Subcutaneous abdominal adipose tissue (tissue), 5 donors: Measurements from ENCODE around the gene ACY1.
"Not testable (repeated sequence)": the region's sequence is repeated elsewhere in the genome, so short reads cannot be mapped to it uniquely, and the experiment has no call there.

Source experiments
- H3K27ac ChIP-seq: one replicate; pipeline ENCODE4 v1.7.0; 2013; ENCODE audit warnings: low read depth, mild to moderate bottlenecking, inconsistent platforms, low read length, moderate library complexity
- H3K27me3 ChIP-seq, 5 donors: one replicate each; pipeline ENCODE4 v1.7.0; 2013; ENCODE audit warnings: low read length in 5 of 5, inconsistent platforms in 1 of 5; ENCODE audit not compliant: control insufficient read depth in 5 of 5, insufficient read depth in 4 of 5
- H3K36me3 ChIP-seq, 5 donors: one replicate each; pipeline ENCODE4 v1.7.0; 2013; ENCODE audit warnings: low read length in 5 of 5; ENCODE audit not compliant: control insufficient read depth in 5 of 5, insufficient read depth in 5 of 5
- H3K4me1 ChIP-seq, 5 donors: one replicate each; pipeline ENCODE4 v1.7.0; 2013; ENCODE audit warnings: low read length in 5 of 5, mild to moderate bottlenecking in 3 of 5, moderate library complexity in 1 of 5; ENCODE audit not compliant: control insufficient read depth in 5 of 5, insufficient read depth in 5 of 5
- H3K4me3 ChIP-seq, 5 donors: one replicate each; pipeline ENCODE4 v1.7.0; 2013; ENCODE audit warnings: low read length in 5 of 5, low read depth in 1 of 5
- H3K9ac ChIP-seq, 5 donors: one replicate each; pipeline ENCODE4 v1.7.0; 2013; ENCODE audit warnings: low read length in 5 of 5, mild to moderate bottlenecking in 4 of 5, moderate library complexity in 3 of 5
- H3K9me3 ChIP-seq, 5 donors: one replicate each; pipeline ENCODE4 v1.7.0; 2013; ENCODE audit warnings: low read length in 5 of 5; ENCODE audit not compliant: control insufficient read depth in 5 of 5
- donor health status: healthy.
- donor health status: healthy.
- donor health status: healthy.
- donor health status: healthy.
- donor health status: healthy.

The ACY1 gene

GRCh38 chr3:52024765-52025452 is 41.6 kb downstream of the ACY1 start:
- Histone ChIP-seq H3K9me3 (no peaks in the 10 kb centered on the region), H3K27ac (no peak overlapping the region), H3K4me1 (peaks cover 0 to 41% (median 4%) of the 10 kb centered on the region in 5 donors), H3K27me3 (peaks cover 0 to 8% (median 0%) of the 10 kb centered on the region in 5 donors), H3K4me3 (no peak overlapping the region), H3K9ac (no peak overlapping the region), H3K36me3 (no peaks in the 10 kb centered on the region)

DNA sequence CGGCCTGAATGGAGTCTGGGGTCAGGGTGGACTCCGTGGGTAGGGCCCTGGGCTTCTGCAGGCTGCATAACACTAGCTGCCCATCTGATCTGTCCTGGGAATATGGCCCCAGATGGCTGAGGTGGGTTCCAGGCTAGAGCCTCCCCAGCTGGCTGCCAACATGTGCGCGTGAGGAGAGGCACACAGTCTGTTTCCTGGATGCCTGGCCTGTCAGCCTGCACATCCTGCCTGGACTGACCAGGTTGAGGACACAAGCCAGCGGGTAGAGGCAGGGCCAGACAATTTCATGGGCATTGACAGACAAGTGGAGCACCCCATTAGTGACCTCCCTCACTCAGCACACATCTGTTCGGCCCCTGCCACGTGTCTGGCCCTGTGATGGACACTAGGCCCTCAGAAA is 42.1 kb downstream of the ACY1 start:
- peaks cover 0 to 39% (median 4%) of the 10 kb centered on the region in 5 donors for H3K4me1 ChIP-seq
- H3K27ac ChIP-seq, result no peak overlapping the region
- no peak overlapping the region for H3K9ac ChIP-seq

DNA sequence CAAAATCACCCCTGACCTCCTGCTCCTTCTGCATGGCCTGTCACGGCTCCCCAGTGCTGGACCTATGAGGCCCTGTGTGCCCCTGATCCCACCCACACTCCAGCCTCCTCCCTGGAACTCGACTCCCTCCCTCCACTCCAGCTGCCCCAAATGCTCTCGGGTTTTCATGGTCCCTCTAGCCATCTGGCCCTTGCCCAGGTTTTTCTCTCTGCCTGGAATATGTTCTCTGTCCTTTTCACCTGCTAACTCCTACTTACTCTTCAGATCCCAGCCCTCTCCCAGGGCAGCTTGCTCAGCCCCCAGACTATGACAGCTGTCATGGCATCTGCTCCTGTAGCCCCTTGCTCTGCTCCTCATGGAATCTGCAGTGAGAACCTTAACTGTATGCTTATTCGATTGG is 42.7 kb downstream of the ACY1 start:
- Histone ChIP-seq H3K4me3 (no peak overlapping the region), H3K27ac (no peak overlapping the region), H3K36me3 (no peaks in the 10 kb centered on the region), H3K9me3 (no peaks in the 10 kb centered on the region), H3K4me1 (peaks cover 0 to 39% (median 4%) of the 10 kb centered on the region in 5 donors), H3K9ac (no peak overlapping the region), H3K27me3 (peaks cover 0 to 8% (median 0%) of the 10 kb centered on the region in 5 donors)

More for the DNA sequence above, 42.1 kb downstream of the ACY1 start:
- Histone ChIP-seq H3K36me3 (no peaks in the 10 kb centered on the region), H3K9me3 (no peaks in the 10 kb centered on the region), H3K27me3 (peaks cover 0 to 8% (median 0%) of the 10 kb centered on the region in 5 donors), H3K4me3 (no peak overlapping the region)

GRCh38 chr3:52028572-52028971 is 45.2 kb downstream of the ACY1 start:
- Histone ChIP-seq H3K4me3 (no peak overlapping the region), H3K4me1 (peaks cover 0 to 15% (median 0%) of the 10 kb centered on the region in 5 donors), H3K36me3 (no peaks in the 10 kb centered on the region), H3K9ac (no peak overlapping the region), H3K27ac (no peak overlapping the region), H3K27me3 (peaks cover 0 to 8% (median 0%) of the 10 kb centered on the region in 5 donors), H3K9me3 (no peaks in the 10 kb centered on the region)

DNA sequence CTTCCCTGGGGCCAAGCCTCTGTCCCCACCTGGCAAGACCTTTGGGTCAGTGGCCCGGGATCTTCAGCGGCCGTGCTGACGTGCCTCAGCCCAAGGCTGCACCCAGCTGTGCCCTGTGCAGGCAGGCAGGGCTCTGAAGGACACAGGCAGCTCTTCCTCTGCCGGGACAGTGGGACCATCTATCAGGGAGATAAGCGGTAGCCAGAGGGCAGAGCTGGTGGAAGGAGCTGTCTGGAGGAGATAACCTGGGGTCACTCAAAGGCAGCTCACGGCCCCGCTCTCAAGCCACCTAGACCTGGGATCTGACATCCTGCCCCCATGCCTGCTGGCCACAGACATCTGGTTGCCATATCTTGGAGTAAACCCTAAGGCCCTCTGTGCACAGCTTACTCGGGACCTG is 45.7 kb downstream of the ACY1 start:
- H3K9me3 ChIP-seq, result no peaks in the 10 kb centered on the region
- no peak overlapping the region for H3K4me3 ChIP-seq
- H3K36me3 ChIP-seq, result no peaks in the 10 kb centered on the region
- no peak overlapping the region for H3K27ac ChIP-seq
- H3K27me3 ChIP-seq, result peaks cover 0 to 8% (median 0%) of the 10 kb centered on the region in 5 donors
- H3K4me1 ChIP-seq, result peaks cover 0 to 10% (median 0%) of the 10 kb centered on the region in 5 donors
- no peak overlapping the region for H3K9ac ChIP-seq

- H3K9ac ChIP-seq, result no peak overlapping the region
- H3K27ac ChIP-seq, result no peak overlapping the region
- no peaks in the 10 kb centered on the region for H3K36me3 ChIP-seq
- H3K4me3 ChIP-seq, result no peak overlapping the region
- H3K4me1 ChIP-seq, result peaks cover 0 to 6% (median 0%) of the 10 kb centered on the region in 5 donors
- H3K9me3 ChIP-seq, result no peaks in the 10 kb centered on the region
- H3K27me3 ChIP-seq, result peaks cover 0 to 8% (median 0%) of the 10 kb centered on the region in 5 donors
Measured at GRCh38 chr3:52029535-52029934, 46.2 kb downstream of the ACY1 start.

DNA sequence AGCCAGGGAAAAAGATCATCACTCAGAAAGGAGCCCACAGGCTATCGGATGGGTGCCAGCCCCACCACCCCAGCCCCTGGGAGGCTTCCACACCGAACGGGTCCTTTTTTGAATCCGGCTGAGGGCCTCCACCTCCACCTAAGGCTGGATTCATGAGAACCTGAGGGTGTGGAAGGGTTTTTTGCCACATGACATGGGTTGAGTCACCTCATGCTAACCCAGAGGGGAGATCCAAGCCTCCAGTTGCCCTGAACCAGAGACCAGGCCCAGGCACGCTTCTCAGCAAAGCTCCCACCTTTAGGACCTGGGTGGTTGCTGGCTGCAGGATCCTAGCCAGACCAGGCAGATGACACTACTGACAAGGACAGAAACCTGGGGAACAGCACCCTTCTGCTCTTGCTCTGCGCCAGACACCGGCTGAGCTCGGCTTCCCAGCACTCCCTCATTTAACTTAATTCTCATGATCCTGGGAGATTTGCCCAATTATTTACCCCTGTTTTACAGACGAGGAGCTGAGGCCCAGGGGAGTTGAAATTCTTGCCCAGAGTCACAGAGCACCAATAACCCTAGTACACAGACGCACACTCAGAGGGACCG is 47.5 kb downstream of the ACY1 start:
- no peak overlapping the region for H3K9ac ChIP-seq
- H3K9me3 ChIP-seq, result no peaks in the 10 kb centered on the region
- H3K4me3 ChIP-seq, result no peak overlapping the region
- H3K27me3 ChIP-seq, result peaks cover 0 to 8% (median 0%) of the 10 kb centered on the region in 5 donors
- H3K4me1 ChIP-seq, result peaks cover 0 to under 1% (median 0%) of the 10 kb centered on the region in 5 donors
- no peaks in the 10 kb centered on the region for H3K36me3 ChIP-seq
- no peak overlapping the region for H3K27ac ChIP-seq

GRCh38 chr3:52031896-52032295 is 48.6 kb downstream of the ACY1 start:
- no peak overlapping the region for H3K4me3 ChIP-seq
- no peaks in the 10 kb centered on the region for H3K36me3 ChIP-seq
- H3K27ac ChIP-seq, result no peak overlapping the region
- H3K9ac ChIP-seq, result no peak overlapping the region
- H3K27me3 ChIP-seq, result peaks cover 0 to 8% (median 0%) of the 10 kb centered on the region in 5 donors
- no peaks in the 10 kb centered on the region for H3K4me1 ChIP-seq
- no peaks in the 10 kb centered on the region for H3K9me3 ChIP-seq

DNA sequence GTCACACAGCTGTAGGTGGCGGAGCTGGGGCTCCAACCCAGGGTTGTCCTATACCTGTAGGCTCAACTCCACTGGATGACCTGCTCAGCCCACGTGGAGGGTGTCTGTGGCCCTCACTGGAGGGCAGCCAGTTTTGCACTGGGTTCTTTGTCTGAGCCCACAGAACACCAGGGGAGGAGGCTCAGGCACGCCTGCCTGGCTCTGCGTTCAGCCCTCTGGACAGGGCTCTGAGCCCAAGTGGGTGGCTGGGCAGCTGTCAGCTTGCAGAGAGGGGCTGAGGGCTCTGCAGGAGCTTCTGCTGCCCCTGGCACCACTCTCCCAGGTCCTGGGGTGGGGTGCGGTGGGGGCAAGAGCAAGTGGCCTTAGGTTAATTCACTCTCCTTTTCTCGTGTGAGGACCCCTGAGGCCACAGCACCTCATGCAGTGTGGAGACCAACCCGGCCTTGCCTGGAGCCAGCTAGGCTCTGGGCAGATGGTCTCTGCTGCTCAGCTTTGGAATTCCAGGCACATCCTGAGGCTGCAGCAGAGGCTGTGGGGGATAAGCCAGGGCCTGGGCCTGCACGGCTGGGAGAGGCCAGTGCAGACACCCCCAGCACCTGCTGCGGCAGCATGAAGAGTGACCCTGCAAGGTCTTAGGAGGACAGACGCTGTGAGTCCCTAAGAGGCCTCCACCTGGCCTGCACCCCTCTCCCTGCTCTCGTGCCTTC is 49.5 kb downstream of the ACY1 start:
- Histone ChIP-seq H3K9me3 (no peaks in the 10 kb centered on the region), H3K4me3 (no peak overlapping the region), H3K27ac (no peak overlapping the region), H3K9ac (no peak overlapping the region), H3K36me3 (no peaks in the 10 kb centered on the region), H3K27me3 (peaks cover 0 to 8% (median 0%) of the 10 kb centered on the region in 5 donors), H3K4me1 (no peaks in the 10 kb centered on the region)

DNA sequence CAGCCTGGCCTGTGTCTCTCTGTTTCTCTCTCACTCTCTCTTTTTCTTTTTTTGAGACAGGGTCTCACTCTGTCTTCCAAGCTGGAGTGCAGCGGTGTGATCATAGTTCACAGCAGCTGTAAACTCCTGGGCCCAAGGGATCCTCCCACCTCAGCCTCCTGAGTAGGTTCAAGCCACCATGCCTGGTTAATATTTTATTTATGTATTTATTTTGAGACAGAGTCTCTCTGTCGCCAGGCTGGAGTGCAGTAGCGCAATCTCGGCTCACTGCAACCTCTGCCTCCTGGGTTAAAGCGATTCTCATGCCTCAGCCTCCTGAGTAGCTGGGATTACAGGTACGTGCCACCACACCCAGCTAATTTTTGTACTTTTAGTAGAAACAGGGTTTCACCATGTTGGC is 50.4 kb downstream of the ACY1 start:
- not testable (repeated sequence) for H3K36me3 ChIP-seq, H3K4me3 ChIP-seq, H3K9me3 ChIP-seq, H3K4me1 ChIP-seq, H3K27me3 ChIP-seq, H3K27ac ChIP-seq, H3K9ac ChIP-seq
